DND-41 (cell line): Measurements from ENCODE around the gene MTX2.

Experiments
- ATAC-seq: fragments of 200-7000 bp; cut with Tn5 transposase; 3 replicates; pipeline ENCODE4 v1.9.1; 2021; ENCODE audit warnings: low read depth; ENCODE audit not compliant: insufficient read depth
- DNase-seq: peaks from one replicate; pipeline ENCODE4 v3.0.0-alpha.2; 2020
- H2AFZ ChIP-seq: 2 replicates; pipeline ENCODE4 v1.6.0; 2012; ENCODE audit warnings: low read depth, low read length
- H3K27ac ChIP-seq: 2 replicates; pipeline ENCODE4 v1.5.1; 2012; ENCODE audit warnings: low read length, inconsistent platforms
- H3K27me3 ChIP-seq: fragments of 200-600 bp; sonication (generic); 2 replicates; pipeline ENCODE4 v1.6.0; 2012; ENCODE audit warnings: low read length, mild to moderate bottlenecking, inconsistent platforms; ENCODE audit not compliant: insufficient read depth, poor library complexity
- H3K36me3 ChIP-seq: 2 replicates; pipeline ENCODE4 v1.5.1; 2012; ENCODE audit warnings: low read length, inconsistent platforms; ENCODE audit not compliant: insufficient read depth
- H3K4me1 ChIP-seq: 2 replicates; pipeline ENCODE4 v1.5.1; 2012; ENCODE audit warnings: mild to moderate bottlenecking, low read length; ENCODE audit not compliant: insufficient read depth
- H3K4me2 ChIP-seq: 2 replicates; pipeline ENCODE4 v1.6.0; 2012; ENCODE audit warnings: mild to moderate bottlenecking, moderate library complexity, low read length, inconsistent platforms; ENCODE audit not compliant: insufficient read depth
- H3K4me3 ChIP-seq, 2 experiments: fragments of 200-600 bp in 1 of 2; shearing (Covaris generic) in 1 of 2; 2 replicates each; pipeline ENCODE4 v1.5.1; 2012 to 2016; ENCODE audit warnings: inconsistent platforms in 2 of 2, low read length in 2 of 2, mild to moderate bottlenecking in 2 of 2, low read depth in 1 of 2, moderate library complexity in 1 of 2
- H3K79me2 ChIP-seq: 2 replicates; pipeline ENCODE4 v1.6.0; 2012; ENCODE audit warnings: low read length, inconsistent platforms; ENCODE audit not compliant: insufficient read depth
- H3K9ac ChIP-seq: 2 replicates; pipeline ENCODE4 v1.6.0; 2012; ENCODE audit warnings: low read depth, mild to moderate bottlenecking, inconsistent platforms, low read length, moderate library complexity
- H3K9me3 ChIP-seq: 2 replicates; pipeline ENCODE4 v1.5.1; 2012; ENCODE audit warnings: low read length, moderate library complexity, mild to moderate bottlenecking, inconsistent platforms; ENCODE audit not compliant: insufficient read depth, severe bottlenecking
- H4K20me1 ChIP-seq: 2 replicates; pipeline ENCODE4 v1.6.0; 2012; ENCODE audit warnings: low read length; ENCODE audit not compliant: insufficient read depth
- EZH2 ChIP-seq: IDR thresholded peaks from 3 replicates; pipeline ENCODE4 v1.6.1; 2012; ENCODE audit warnings: borderline replicate concordance, low read depth, mild to moderate bottlenecking, moderate library complexity, low read length, inconsistent platforms; ENCODE audit not compliant: severe bottlenecking
- TF ChIP-seq, protein P1 (sequence below): IDR thresholded peaks from 2 replicates; pipeline ENCODE4 v1.5.1; 2012; ENCODE audit warnings: borderline replicate concordance, low read length, moderate library complexity, mild to moderate bottlenecking; ENCODE audit not compliant: poor library complexity, severe bottlenecking; ENCODE audit errors: extremely low read depth

Gene MTX2

DNA sequence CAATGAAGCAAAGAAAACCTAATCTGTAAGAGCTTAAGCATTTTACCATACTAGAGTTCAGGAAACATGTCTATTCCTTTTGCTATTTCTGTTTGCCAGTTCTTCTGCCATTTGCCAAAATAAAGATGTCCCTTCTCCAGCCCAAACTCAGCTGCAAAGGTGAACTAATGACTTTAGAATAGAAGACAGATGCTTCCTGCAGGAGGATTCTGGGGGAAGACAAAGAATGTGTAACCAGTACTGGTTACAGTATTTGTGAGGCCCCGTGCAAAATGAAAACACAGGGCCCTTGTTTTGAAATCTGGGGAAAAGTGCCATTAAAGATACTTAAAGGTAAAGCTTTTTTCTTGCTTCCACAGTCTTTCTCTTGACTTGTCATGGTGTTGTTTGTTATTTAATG lies 34.3 kb upstream of the MTX2 start:
- TF ChIP-seq, protein P1, sequence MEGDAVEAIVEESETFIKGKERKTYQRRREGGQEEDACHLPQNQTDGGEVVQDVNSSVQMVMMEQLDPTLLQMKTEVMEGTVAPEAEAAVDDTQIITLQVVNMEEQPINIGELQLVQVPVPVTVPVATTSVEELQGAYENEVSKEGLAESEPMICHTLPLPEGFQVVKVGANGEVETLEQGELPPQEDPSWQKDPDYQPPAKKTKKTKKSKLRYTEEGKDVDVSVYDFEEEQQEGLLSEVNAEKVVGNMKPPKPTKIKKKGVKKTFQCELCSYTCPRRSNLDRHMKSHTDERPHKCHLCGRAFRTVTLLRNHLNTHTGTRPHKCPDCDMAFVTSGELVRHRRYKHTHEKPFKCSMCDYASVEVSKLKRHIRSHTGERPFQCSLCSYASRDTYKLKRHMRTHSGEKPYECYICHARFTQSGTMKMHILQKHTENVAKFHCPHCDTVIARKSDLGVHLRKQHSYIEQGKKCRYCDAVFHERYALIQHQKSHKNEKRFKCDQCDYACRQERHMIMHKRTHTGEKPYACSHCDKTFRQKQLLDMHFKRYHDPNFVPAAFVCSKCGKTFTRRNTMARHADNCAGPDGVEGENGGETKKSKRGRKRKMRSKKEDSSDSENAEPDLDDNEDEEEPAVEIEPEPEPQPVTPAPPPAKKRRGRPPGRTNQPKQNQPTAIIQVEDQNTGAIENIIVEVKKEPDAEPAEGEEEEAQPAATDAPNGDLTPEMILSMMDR = no peak
- TF ChIP-seq EZH2 = no peak
- H3K27ac ChIP-seq = no peak overlapping the region
- DNase-seq (no peak), ATAC-seq (no peak)
- no peak overlapping the region for H3K4me2 ChIP-seq
- no peaks in the 10 kb centered on the region for H3K4me1 ChIP-seq
- H3K79me2 ChIP-seq = no peaks in the 10 kb centered on the region
- H3K9me3 ChIP-seq = no peaks in the 10 kb centered on the region
- no peaks in the 10 kb centered on the region for H4K20me1 ChIP-seq
- no peak overlapping the region for H2AFZ ChIP-seq
- H3K27me3 ChIP-seq = no peaks in the 10 kb centered on the region
- no peaks in the 10 kb centered on the region for H3K36me3 ChIP-seq
- no peak overlapping the region for H3K9ac ChIP-seq
- H3K4me3 ChIP-seq = no peak overlapping the region

DNA sequence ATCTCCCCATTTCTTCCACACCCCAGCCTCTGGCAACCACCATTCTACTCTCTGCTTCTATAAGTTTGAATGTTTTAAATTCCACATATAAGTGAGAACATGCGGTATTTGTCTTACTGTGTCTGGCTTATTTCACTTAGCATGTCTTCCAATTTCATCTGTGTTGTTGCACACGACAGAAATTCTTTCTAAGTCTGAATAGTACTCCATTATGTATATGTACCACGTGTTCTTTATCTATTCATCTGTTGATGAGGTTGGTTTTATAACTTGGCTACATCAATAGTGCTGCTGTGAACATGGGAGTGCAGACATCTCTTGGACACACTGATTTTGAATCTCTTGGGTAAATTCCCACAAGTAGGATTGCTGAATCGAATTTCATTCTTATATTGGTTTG lies 31.8 kb upstream of the MTX2 start:
- ATAC-seq = no peak
- Histone ChIP-seq H3K27me3 (no peaks in the 10 kb centered on the region), H3K9ac (no peak overlapping the region), H2AFZ (no peak overlapping the region), H3K4me3 (no peak overlapping the region), H3K4me1 (no peaks in the 10 kb centered on the region), H3K27ac (no peak overlapping the region), H3K36me3 (no peaks in the 10 kb centered on the region), H4K20me1 (no peaks in the 10 kb centered on the region), H3K79me2 (no peaks in the 10 kb centered on the region), H3K4me2 (no peak overlapping the region), H3K9me3 (no peaks in the 10 kb centered on the region)
- TF ChIP-seq EZH2 = no peak
- TF ChIP-seq, protein P1 = no peak
- DNase-seq = no peak

DNA sequence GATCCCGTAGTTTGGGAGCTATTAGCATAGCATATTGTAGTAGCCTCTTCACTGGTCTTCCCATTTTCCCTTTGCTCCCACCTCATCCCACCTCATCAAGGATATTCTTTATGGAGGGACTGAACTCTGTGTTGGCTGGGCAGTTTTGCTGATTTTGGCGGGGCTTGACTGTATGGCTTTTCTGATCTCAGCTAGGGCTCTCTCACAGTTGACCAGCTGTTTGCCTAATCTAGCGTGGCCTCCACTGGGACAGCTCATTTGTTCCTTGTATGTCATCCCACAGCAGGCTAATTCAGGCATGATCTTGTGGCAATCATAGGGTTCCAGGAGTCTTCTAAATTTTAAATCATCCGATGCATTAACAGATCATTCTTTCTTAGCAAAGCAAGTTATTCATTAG lies 30.2 kb upstream of the MTX2 start:
- Histone ChIP-seq H3K9ac (no peak overlapping the region), H3K4me2 (no peak overlapping the region), H3K27ac (no peak overlapping the region), H3K9me3 (no peaks in the 10 kb centered on the region), H4K20me1 (no peaks in the 10 kb centered on the region), H3K36me3 (no peaks in the 10 kb centered on the region), H3K4me3 (no peak overlapping the region), H3K27me3 (no peaks in the 10 kb centered on the region), H3K79me2 (no peaks in the 10 kb centered on the region), H3K4me1 (no peaks in the 10 kb centered on the region), H2AFZ (no peak overlapping the region)
- ATAC-seq (no peak), DNase-seq (no peak)
- TF ChIP-seq, protein P1 = no peak
- TF ChIP-seq EZH2 = no peak

DNA sequence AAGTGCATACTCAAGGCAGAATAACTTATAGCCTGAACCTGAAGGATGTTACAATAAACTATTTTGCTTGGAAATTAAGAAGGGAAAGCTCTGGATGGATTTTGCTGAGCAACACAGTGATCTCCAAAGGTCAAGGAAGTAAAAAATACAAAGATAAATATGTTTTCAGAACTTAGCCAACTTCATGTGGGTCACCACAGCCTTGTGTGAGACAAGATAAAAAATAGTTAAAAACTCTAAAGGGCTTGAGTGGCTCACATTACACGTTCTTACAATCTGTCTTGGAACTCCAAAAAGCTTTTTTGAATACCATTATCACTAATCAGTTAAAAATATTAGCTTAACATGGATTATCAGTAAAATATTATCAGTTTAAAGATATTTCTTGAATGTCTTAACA lies 28.9 kb upstream of the MTX2 start:
- Histone ChIP-seq H3K9me3 (no peaks in the 10 kb centered on the region), H3K4me2 (no peak overlapping the region), H3K27me3 (no peaks in the 10 kb centered on the region), H2AFZ (no peak overlapping the region), H3K9ac (no peak overlapping the region), H3K4me1 (no peaks in the 10 kb centered on the region), H3K27ac (no peak overlapping the region), H3K79me2 (no peaks in the 10 kb centered on the region), H3K36me3 (no peaks in the 10 kb centered on the region), H4K20me1 (no peaks in the 10 kb centered on the region), H3K4me3 (no peak overlapping the region)
- ATAC-seq = no peak
- no peak for DNase-seq
- TF ChIP-seq EZH2 = no peak
- TF ChIP-seq, protein P1 = no peak
